Retinal pigment epithelial cell (primary cell): Measurements from ENCODE around the gene PIGZ.

Experiments used
- DNase-seq: peaks from one replicate; pipeline ENCODE4 v3.0.0-alpha.2; 2010; ENCODE audit warnings: low read depth
- H3K4me3 ChIP-seq: 2 replicates; pipeline ENCODE4 v1.5.1; 2011; ENCODE audit warnings: mild to moderate bottlenecking, low read length, control low read depth, moderate library complexity
- CTCF ChIP-seq: conservative IDR thresholded peaks from 2 replicates; pipeline ENCODE4 v1.5.1; 2011; ENCODE audit warnings: low read depth, low read length, control low read depth, inconsistent platforms

The PIGZ gene

GRCh38 chr3:196902296-196902695 lies 66.3 kb downstream of the PIGZ start:
- no peak for TF ChIP-seq CTCF
- H3K4me3 ChIP-seq: no peak overlapping the region
- DNase-seq: peak; percentile 11

GRCh38 chr3:196901768-196902167 lies 66.9 kb downstream of the PIGZ start:
- DNase-seq: no peak
- H3K4me3 ChIP-seq: no peak overlapping the region
- no peak for TF ChIP-seq CTCF
